Upper lobe of left lung (tissue), 6 donors: ENCODE data around the gene LRRC73. TPM values are rescaled to one million over a fixed set of nuclear protein-coding genes. Genes with fewer than 3 reads are reported as not detected.

ENCODE experiments used
- ATAC-seq, 2 donors: fragments of 200-7000 bp; cut with Tn5 transposase; one replicate each; pipeline ENCODE4 v1.9.1; 2022; ENCODE audit warnings: mild to moderate bottlenecking in 2 of 2, moderate library complexity in 2 of 2; ENCODE audit not compliant: low FRiP score in 2 of 2
- DNase-seq, 2 donors: peaks; one replicate each; pipeline ENCODE4 v3.0.0-alpha.2; 2019 to 2020
- H3K27ac ChIP-seq, 4 donors: fragments of 200-600 bp; sonication (generic); one replicate each; pipeline ENCODE4 v1.5.1; 2016 to 2019
- H3K27me3 ChIP-seq, 4 donors: fragments of 200-600 bp; sonication (generic); one replicate each; pipeline ENCODE4 v1.5.1; 2017 to 2019
- H3K36me3 ChIP-seq, 4 donors: fragments of 200-600 bp; sonication (generic); one replicate each; pipeline ENCODE4 v1.5.1; 2016 to 2019
- H3K4me1 ChIP-seq, 4 donors: fragments of 200-600 bp; sonication (generic); one replicate each; pipeline ENCODE4 v1.5.1; 2018 to 2019
- H3K4me3 ChIP-seq, 4 donors: fragments of 200-600 bp; sonication (generic); one replicate each; pipeline ENCODE4 v1.5.1; 2017 to 2019; ENCODE audit warnings: mild to moderate bottlenecking in 2 of 4, moderate library complexity in 1 of 4
- H3K9me3 ChIP-seq, 4 donors: fragments of 200-600 bp; sonication (generic); one replicate each; pipeline ENCODE4 v1.5.1; 2018 to 2019
- EP300 ChIP-seq, 4 donors: sonication (generic); formaldehyde crosslinking; IDR thresholded peaks; one replicate each; pipeline ENCODE4 v1.5.1; 2017; ENCODE audit warnings: antibody characterized with exemption in 4 of 4, control low read depth in 2 of 4
- POLR2A ChIP-seq, 4 donors: fragments of 450-650 bp; IDR thresholded peaks; one replicate each; pipeline ENCODE4 v1.5.1; 2016 to 2017; ENCODE audit warnings: antibody characterized with exemption in 4 of 4, mild to moderate bottlenecking in 2 of 4
- POLR2AphosphoS5 ChIP-seq, 2 donors: sonication (generic); formaldehyde crosslinking; IDR thresholded peaks; one replicate each; pipeline ENCODE4 v1.5.1; 2017; ENCODE audit warnings: antibody characterized with exemption in 2 of 2
- WGBS, 2 donors: methylation state at CpG; one replicate each; pipeline ENCODE4 v1.1.5; 2017 to 2018; 5-methylcytosine and 5-hydroxymethylcytosine counted together
- total RNA-seq, 6 donors: library from RNA; depleted of rRNA in 4 of 6; stranded (reverse); fragments of >200 nt in 4 of 6; gene quantifications; one replicate each; pipeline versions ENCODE4 v1.1.0 to v1.2.1, GENCODE V29; 2016 to 2021
- TF ChIP-seq, protein P1 (sequence below), 6 experiments: fragments of 450-650 bp in 4 of 6; fragments of 200-600 bp in 2 of 6; sonication (generic) in 2 of 6; IDR thresholded peaks; one replicate each; pipeline ENCODE4 v1.5.1; 2016 to 2019; ENCODE audit warnings: antibody characterized with exemption in 6 of 6
- donor health status: DM: no; HTN: no; CAD: no; lungs with moderate emphysema.
- donor health status: DM: no; HTN: yes; CAD: no; lungs with severe emphysema.

LRRC73 gene
- total RNA-seq, 6 donors from 2014 or later: 0.34 to 3.4 (median 2.5) TPM

- ATAC-seq: peak; percentile 63 to 67
- Histone ChIP-seq H3K36me3 (no peaks in the 10 kb centered on the region), H3K9me3 (no peaks in the 10 kb centered on the region), H3K27me3 (no peaks in the 10 kb centered on the region), H3K27ac (peak overlapping the region in 3 of 4 donors; percentile 15 to 45 (median 32)), H3K4me1 (peaks cover 38 to 42% (median 40%) of the 10 kb centered on the region in 4 donors), H3K4me3 (no peak overlapping the region)
- TF ChIP-seq POLR2A (IDR thresholded peaks at IDR 0.05): no peak
- TF ChIP-seq EP300 (IDR thresholded peaks at IDR 0.05): no peak
- TF ChIP-seq, protein P1, sequence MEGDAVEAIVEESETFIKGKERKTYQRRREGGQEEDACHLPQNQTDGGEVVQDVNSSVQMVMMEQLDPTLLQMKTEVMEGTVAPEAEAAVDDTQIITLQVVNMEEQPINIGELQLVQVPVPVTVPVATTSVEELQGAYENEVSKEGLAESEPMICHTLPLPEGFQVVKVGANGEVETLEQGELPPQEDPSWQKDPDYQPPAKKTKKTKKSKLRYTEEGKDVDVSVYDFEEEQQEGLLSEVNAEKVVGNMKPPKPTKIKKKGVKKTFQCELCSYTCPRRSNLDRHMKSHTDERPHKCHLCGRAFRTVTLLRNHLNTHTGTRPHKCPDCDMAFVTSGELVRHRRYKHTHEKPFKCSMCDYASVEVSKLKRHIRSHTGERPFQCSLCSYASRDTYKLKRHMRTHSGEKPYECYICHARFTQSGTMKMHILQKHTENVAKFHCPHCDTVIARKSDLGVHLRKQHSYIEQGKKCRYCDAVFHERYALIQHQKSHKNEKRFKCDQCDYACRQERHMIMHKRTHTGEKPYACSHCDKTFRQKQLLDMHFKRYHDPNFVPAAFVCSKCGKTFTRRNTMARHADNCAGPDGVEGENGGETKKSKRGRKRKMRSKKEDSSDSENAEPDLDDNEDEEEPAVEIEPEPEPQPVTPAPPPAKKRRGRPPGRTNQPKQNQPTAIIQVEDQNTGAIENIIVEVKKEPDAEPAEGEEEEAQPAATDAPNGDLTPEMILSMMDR (IDR thresholded peaks at IDR 0.05): no peak
- no peak for TF ChIP-seq POLR2AphosphoS5 (IDR thresholded peaks at IDR 0.05)
- DNase-seq: peak; percentile 72 to 90
- 31 to 50% methylated on average over 1 to 10 of the region's 10 CpGs for WGBS, 2 donors
Measured at GRCh38 chr6:43491750-43492661, 18.1 kb downstream of the LRRC73 start.

DNA sequence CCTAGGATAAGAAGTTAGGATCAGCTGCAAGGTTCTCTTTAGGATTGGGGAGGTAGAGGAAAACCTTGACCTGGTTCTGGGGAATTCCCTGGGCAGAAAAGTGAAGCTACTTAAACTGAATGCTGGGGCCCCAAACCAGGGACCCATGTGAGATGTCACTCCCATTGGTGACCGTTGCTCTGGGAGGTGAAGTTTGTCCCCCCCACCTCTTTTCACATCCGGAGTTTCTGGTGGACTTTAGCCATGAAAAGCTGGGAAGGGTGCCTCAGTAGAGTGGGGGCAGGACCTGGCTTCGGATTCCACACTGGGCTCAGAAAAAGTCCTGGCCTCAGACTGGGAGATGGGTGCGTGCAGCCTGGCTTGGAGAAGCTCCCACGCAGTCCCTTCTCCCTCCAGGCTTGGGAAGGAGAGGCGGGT, 19.6 kb downstream of the LRRC73 start:
- TF ChIP-seq EP300 (IDR thresholded peaks at IDR 0.05) (no peak), POLR2AphosphoS5 (IDR thresholded peaks at IDR 0.05) (no peak), POLR2A (IDR thresholded peaks at IDR 0.05) (no peak)
- TF ChIP-seq, protein P1 (IDR thresholded peaks at IDR 0.05): no peak
- Histone ChIP-seq H3K4me1 (peaks cover 25 to 31% (median 26%) of the 10 kb centered on the region in 4 donors), H3K4me3 (no peak overlapping the region), H3K36me3 (peaks cover 0 to 9% (median 0%) of the 10 kb centered on the region in 4 donors), H3K9me3 (no peaks in the 10 kb centered on the region), H3K27ac (no peak overlapping the region), H3K27me3 (no peaks in the 10 kb centered on the region)
- ATAC-seq: no peak
- WGBS, 2 donors: 81 to 98% methylated on average over 6 of the region's 6 CpGs
- DNase-seq: no peak

DNA sequence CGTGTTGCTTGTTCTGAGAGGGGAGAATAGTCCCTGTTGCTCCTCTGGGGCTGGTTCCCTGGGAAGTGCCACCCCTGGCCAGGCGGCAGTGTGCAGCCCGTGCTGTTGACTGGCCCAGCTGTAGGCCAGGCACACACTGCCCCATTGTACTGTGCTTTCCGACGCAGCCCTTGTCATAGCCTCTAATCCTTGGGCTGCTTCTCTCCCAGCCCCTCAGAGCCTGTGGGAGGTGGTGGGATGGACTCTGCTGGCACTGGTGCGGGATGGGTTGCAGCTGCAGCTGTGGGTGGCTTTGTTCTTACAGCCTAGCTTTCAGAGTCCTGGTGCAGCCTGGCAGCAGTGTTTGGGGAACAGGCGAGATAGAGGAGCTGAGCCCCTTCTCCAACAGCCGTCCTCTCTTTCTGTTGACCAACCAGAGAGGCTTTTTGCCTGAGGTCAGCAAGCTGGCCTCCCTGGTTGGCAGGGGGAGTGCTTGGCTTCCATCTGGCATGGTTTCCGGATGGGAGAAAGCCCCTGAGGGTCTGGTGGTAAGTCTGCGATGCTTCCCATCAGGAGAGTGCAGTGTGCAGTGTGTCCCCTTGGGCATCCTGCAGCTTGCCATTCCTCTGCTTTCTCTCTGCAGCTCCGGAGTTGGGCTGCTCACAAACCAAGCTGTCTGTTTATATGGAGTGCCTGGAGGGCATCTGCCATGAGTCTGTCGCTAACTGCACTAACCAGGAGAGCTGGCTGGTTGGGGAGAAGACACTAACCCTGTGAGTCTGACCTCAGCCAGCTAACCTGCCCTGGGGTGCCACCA, 20.7 kb downstream of the LRRC73 start:
- Histone ChIP-seq H3K4me1 (peaks cover 17 to 25% (median 19%) of the 10 kb centered on the region in 4 donors), H3K36me3 (peaks cover 0 to 9% (median 0%) of the 10 kb centered on the region in 4 donors), H3K27ac (no peak overlapping the region), H3K9me3 (no peaks in the 10 kb centered on the region), H3K4me3 (no peak overlapping the region), H3K27me3 (no peaks in the 10 kb centered on the region)
- ATAC-seq (no peak), DNase-seq (no peak)
- 93 to 95% methylated on average over 5 to 10 of the region's 12 CpGs for WGBS, 2 donors
- TF ChIP-seq POLR2A (IDR thresholded peaks at IDR 0.05): no peak
- no peak for TF ChIP-seq EP300 (IDR thresholded peaks at IDR 0.05)
- TF ChIP-seq POLR2AphosphoS5 (IDR thresholded peaks at IDR 0.05): no peak
- TF ChIP-seq, protein P1 (IDR thresholded peaks at IDR 0.05): no peak

- TF ChIP-seq EP300 (IDR thresholded peaks at IDR 0.05) (no peak), POLR2AphosphoS5 (IDR thresholded peaks at IDR 0.05) (no peak), POLR2A (IDR thresholded peaks at IDR 0.05) (no peak)
- TF ChIP-seq, protein P1 (IDR thresholded peaks at IDR 0.05): no peak
- Histone ChIP-seq H3K4me1 (peaks cover 17 to 25% (median 19%) of the 10 kb centered on the region in 4 donors), H3K4me3 (no peak overlapping the region), H3K36me3 (peaks cover 0 to 9% (median 0%) of the 10 kb centered on the region in 4 donors), H3K9me3 (no peaks in the 10 kb centered on the region), H3K27ac (no peak overlapping the region), H3K27me3 (no peaks in the 10 kb centered on the region)
- DNase-seq: no peak
- no peak for ATAC-seq
- WGBS, 2 donors: 80 to 100% methylated on average over 4 of the region's 4 CpGs
Measured at GRCh38 chr6:43488667-43489276, 21.4 kb downstream of the LRRC73 start.
